Choroid plexus epithelial cell (primary cell): Measurements from ENCODE around the gene IP6K3.

Experiments used
- DNase-seq: peaks from one replicate; pipeline ENCODE4 v3.0.0-alpha.2; 2010; ENCODE audit warnings: low read depth
- H3K4me3 ChIP-seq: 2 replicates; pipeline ENCODE4 v1.5.1; 2011; ENCODE audit warnings: low read depth, mild to moderate bottlenecking, control low read depth, low read length, moderate library complexity
- CTCF ChIP-seq: conservative IDR thresholded peaks from 2 replicates; pipeline ENCODE4 v1.5.1; 2011; ENCODE audit warnings: low read depth, mild to moderate bottlenecking, control low read depth, inconsistent platforms, low read length, moderate library complexity

Gene IP6K3

DNA sequence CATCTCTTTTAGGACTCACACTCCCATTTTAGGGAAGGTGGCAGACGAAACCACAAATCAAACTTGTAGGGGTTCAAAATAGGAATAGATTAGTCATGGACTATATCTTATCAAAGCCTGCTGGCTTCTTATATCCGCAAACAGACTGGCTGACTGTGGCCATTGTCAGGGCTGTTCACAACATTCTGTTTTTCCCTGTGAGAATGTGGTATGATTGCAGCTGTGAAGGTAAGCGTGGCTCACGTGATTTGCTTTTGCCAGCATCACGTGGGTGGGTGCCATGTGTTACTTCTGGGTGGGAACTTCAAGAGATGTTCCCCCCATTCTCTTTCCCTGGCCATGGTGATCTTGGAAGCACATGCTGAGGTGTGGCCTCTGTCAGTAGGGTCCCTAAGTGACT is 5.9 kb downstream of the IP6K3 start:
- no peak overlapping the region for H3K4me3 ChIP-seq
- no peak for DNase-seq
- TF ChIP-seq CTCF: no peak

DNA sequence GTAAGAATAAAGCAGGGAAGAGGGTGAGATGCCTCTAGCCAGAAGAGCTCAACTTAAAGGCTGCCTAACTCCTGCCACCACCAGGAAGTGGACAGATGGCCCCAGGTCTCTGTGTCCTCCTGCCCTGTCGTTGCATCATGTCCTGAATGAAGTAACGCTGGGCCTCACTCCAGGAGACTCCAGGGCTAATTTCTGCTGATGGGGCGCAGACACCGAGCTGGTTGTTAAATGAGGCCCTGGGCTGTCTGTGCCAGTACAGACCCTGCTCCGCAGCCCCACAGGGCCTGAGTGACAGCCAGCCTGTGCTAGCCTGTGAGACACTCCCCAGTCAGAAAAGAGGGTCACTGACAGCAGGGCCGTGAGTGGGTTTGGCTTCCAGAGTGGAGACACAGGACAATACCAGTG is 6.5 kb downstream of the IP6K3 start:
- no peak for TF ChIP-seq CTCF
- no peak for DNase-seq
- H3K4me3 ChIP-seq: no peak overlapping the region

DNA sequence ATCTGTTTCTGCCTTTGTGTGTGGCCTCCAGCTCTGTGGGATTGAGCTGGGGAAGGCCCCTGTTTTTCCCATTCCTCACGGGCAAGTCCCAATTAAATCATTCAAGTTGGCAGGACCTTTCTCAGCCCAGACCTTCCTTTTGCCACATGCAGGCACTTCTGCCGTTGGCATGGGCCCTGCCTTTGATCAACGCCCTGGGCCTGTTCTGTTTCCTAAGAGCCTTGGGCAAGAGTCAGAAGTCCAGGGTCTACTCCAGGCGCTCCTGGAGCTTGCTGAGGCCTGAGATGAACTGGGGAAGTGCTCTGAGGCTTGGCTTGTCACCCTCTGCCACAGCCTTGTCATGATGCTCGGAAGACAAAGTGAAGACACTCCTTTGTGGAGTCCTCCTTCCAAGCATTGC is 7.1 kb downstream of the IP6K3 start:
- no peak overlapping the region for H3K4me3 ChIP-seq
- TF ChIP-seq CTCF: no peak
- no peak for DNase-seq

DNA sequence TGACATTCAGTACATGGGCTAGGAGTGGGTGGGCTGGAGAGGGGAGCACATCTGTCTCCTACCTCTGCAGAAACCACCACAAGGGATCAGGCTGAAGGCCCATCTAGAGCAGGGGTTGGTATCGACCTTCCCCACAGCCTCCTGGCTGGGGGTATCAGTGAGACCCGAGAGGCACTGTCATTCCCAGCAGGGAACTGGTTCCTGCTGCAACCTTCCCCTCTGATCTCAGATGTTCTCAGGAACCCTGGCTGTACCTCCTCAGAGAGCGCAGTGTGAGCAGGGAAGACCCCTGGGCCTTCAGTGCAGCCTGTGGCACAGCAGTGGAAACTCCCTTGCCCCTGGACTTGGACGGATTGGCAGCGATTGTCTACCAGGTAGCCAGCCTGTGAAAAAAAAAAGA is 7.8 kb downstream of the IP6K3 start:
- DNase-seq: no peak
- no peak for TF ChIP-seq CTCF
- H3K4me3 ChIP-seq: no peak overlapping the region

DNA sequence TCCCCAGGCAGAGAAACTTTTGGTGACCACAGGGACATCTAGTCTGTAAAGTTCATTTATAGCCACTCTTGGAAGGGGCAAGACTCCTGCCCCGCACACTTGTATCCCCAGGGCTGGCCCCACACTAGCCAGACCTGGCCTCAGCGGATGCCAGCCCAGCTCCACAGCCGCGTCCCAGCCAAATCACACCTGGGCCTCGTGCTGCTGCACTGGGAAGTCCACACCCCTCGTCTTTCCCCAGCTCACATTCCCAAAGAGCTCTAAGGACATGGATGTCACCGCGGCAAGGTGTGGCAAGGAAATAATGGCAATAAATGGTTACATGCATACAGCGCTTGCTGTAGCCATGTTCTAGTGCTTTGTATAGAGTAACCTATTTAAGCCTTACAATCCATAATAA is 8.6 kb downstream of the IP6K3 start:
- no peak for TF ChIP-seq CTCF
- no peak for DNase-seq
- H3K4me3 ChIP-seq: no peak overlapping the region

DNA sequence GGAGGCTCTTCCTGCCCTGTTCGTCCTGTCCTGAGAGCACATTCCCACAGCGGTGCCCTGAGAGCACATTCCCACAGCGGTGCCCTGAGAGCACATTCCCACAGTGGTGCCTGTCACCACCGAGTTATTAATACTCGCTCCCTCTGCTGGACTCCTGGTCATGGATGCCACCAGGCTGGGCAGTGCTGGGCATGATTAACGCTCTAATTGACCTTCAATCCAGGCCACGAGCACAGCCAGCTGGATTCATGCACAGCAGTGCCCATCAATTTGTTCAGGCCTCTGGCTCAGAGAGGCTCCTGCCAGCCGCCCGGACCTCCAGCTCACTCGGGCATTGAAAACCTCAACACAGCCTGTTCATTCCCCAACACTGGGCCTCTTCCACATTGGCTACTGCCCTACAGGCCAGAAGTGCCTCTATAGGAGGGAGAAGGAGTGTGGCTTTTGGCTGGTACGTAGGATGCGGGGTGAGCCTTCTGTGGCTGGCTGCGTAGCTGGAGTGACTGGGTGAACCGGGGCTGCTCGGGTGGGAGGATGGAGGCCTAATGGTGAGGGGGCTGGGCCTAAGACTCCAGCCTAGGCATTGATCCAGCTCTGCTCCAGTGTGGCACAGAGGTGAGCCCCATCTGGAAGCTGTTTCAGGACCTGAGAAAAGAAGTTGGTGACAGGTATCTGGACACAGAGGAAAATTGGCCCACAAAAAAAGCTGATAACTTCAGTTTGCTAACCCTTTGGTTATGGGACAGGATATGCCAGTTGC is 9.3 kb downstream of the IP6K3 start:
- DNase-seq: no peak
- no peak overlapping the region for H3K4me3 ChIP-seq
- TF ChIP-seq CTCF: no peak

- no peak overlapping the region for H3K4me3 ChIP-seq
- TF ChIP-seq CTCF: no peak
- DNase-seq: no peak
These were observed 11.5 kb downstream of the IP6K3 start for GRCh38 chr6:33735216-33735615.
